ENCODE results near the gene VASN.

The VASN gene

GRCh38 chr16:4362476-4363135 lies 9.0 kb upstream of the VASN start:
- Histone ChIP-seq H3K4me2 (ENCODE audit: insufficient read depth, low read length) (no peak overlapping the region), H3K9ac (ENCODE audit: low read depth, low read length) (no peak overlapping the region), H3K9me3 (ENCODE audit: insufficient read depth, low read length, severe bottlenecking) (no peaks in the 10 kb centered on the region), H3K27ac (ENCODE audit: low read length) (no peak overlapping the region), H3K27me3 (ENCODE audit: insufficient read depth, low read length, poor library complexity) (no peaks in the 10 kb centered on the region), H3K36me3 (ENCODE audit: insufficient read depth, low read length) (peaks cover 84% of the 10 kb centered on the region), H3K79me2 (ENCODE audit: insufficient read depth, low read length) (no peaks in the 10 kb centered on the region), H4K20me1 (ENCODE audit: insufficient read depth, low read length) (peaks cover 29% of the 10 kb centered on the region), H2AFZ (ENCODE audit: low read depth, low read length) (no peak overlapping the region), H3K4me1 (ENCODE audit: insufficient read depth, low read length) (no peaks in the 10 kb centered on the region), H3K4me3 (ENCODE audit: low read depth in 1 of 2, low read length in 2 of 2) (no peak overlapping the region)
- TF ChIP-seq EZH2 (IDR thresholded peaks at IDR 0.05; ENCODE audit: borderline replicate concordance, low read depth, low read length, severe bottlenecking) = no peak
- TF ChIP-seq, protein P1, sequence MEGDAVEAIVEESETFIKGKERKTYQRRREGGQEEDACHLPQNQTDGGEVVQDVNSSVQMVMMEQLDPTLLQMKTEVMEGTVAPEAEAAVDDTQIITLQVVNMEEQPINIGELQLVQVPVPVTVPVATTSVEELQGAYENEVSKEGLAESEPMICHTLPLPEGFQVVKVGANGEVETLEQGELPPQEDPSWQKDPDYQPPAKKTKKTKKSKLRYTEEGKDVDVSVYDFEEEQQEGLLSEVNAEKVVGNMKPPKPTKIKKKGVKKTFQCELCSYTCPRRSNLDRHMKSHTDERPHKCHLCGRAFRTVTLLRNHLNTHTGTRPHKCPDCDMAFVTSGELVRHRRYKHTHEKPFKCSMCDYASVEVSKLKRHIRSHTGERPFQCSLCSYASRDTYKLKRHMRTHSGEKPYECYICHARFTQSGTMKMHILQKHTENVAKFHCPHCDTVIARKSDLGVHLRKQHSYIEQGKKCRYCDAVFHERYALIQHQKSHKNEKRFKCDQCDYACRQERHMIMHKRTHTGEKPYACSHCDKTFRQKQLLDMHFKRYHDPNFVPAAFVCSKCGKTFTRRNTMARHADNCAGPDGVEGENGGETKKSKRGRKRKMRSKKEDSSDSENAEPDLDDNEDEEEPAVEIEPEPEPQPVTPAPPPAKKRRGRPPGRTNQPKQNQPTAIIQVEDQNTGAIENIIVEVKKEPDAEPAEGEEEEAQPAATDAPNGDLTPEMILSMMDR (IDR thresholded peaks at IDR 0.05; ENCODE audit: borderline replicate concordance, extremely low read depth, low read length, poor library complexity, severe bottlenecking) = no peak
- no peak for ATAC-seq (ENCODE audit: insufficient read depth, low read depth)
- no peak for DNase-seq

GRCh38 chr16:4364196-4365013 lies 7.2 kb upstream of the VASN start:
- Histone ChIP-seq H3K4me1 (ENCODE audit: insufficient read depth, low read length) (no peaks in the 10 kb centered on the region), H3K4me3 (ENCODE audit: low read depth in 1 of 2, low read length in 2 of 2) (no peak overlapping the region), H3K9ac (ENCODE audit: low read depth, low read length) (no peak overlapping the region), H3K36me3 (ENCODE audit: insufficient read depth, low read length) (peaks cover 68% of the 10 kb centered on the region), H3K79me2 (ENCODE audit: insufficient read depth, low read length) (no peaks in the 10 kb centered on the region), H3K27ac (ENCODE audit: low read length) (no peak overlapping the region), H3K9me3 (ENCODE audit: insufficient read depth, low read length, severe bottlenecking) (no peaks in the 10 kb centered on the region), H4K20me1 (ENCODE audit: insufficient read depth, low read length) (peaks cover 22% of the 10 kb centered on the region), H3K27me3 (ENCODE audit: insufficient read depth, low read length, poor library complexity) (no peaks in the 10 kb centered on the region), H2AFZ (ENCODE audit: low read depth, low read length) (no peak overlapping the region), H3K4me2 (ENCODE audit: insufficient read depth, low read length) (no peak overlapping the region)
- ATAC-seq (ENCODE audit: insufficient read depth, low read depth) = no peak
- no peak for DNase-seq
- TF ChIP-seq, protein P1 (IDR thresholded peaks at IDR 0.05; ENCODE audit: borderline replicate concordance, extremely low read depth, low read length, poor library complexity, severe bottlenecking) = no peak
- TF ChIP-seq EZH2 (IDR thresholded peaks at IDR 0.05; ENCODE audit: borderline replicate concordance, low read depth, low read length, severe bottlenecking) = no peak

DNA sequence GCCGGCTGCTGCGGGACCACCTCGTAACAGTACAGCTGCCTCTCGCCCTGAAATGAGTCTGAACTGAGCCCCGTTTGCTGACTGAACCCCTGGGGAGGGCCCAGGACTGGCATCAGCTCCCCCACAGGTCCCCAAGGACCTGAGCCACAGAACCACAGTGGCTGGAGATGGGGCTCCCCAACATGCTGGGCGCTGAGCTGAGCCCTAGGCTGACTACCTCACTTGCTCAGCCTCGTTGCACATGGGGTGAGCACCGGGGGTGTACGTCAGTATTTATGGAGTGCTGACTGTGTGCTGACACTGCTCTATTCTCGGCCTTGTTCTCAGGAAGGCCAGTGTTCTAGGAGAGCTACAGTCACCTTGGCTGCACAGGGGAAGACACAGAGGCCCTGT lies 6.6 kb upstream of the VASN start:
- TF ChIP-seq, protein P1 (IDR thresholded peaks at IDR 0.05; ENCODE audit: borderline replicate concordance, extremely low read depth, low read length, poor library complexity, severe bottlenecking) = no peak
- no peak for TF ChIP-seq EZH2 (IDR thresholded peaks at IDR 0.05; ENCODE audit: borderline replicate concordance, low read depth, low read length, severe bottlenecking)
- Histone ChIP-seq H4K20me1 (ENCODE audit: insufficient read depth, low read length) (peaks cover 22% of the 10 kb centered on the region), H3K36me3 (ENCODE audit: insufficient read depth, low read length) (peaks cover 64% of the 10 kb centered on the region), H3K79me2 (ENCODE audit: insufficient read depth, low read length) (no peaks in the 10 kb centered on the region), H3K27ac (ENCODE audit: low read length) (no peak overlapping the region), H3K9me3 (ENCODE audit: insufficient read depth, low read length, severe bottlenecking) (no peaks in the 10 kb centered on the region), H3K27me3 (ENCODE audit: insufficient read depth, low read length, poor library complexity) (no peaks in the 10 kb centered on the region), H3K9ac (ENCODE audit: low read depth, low read length) (no peak overlapping the region), H3K4me1 (ENCODE audit: insufficient read depth, low read length) (no peaks in the 10 kb centered on the region), H2AFZ (ENCODE audit: low read depth, low read length) (no peak overlapping the region), H3K4me3 (ENCODE audit: low read depth in 1 of 2, low read length in 2 of 2) (no peak overlapping the region), H3K4me2 (ENCODE audit: insufficient read depth, low read length) (no peak overlapping the region)
- ATAC-seq (ENCODE audit: insufficient read depth, low read depth) = no peak
- DNase-seq = no peak

Measured in DND-41 (cell line).